ENCODE data around the gene ITGB7.
"Not testable (repeated sequence)": the region's sequence is repeated elsewhere in the genome, so short reads cannot be mapped to it uniquely, and the experiment has no call there.

ITGB7 gene

GRCh38 chr12:53205747-53206419 lies 1.2 kb downstream of the ITGB7 start:
- DNase-seq (ENCODE audit: low spot score): peak; percentile 83
- in situ Hi-C loops (cut with MboI; ENCODE audit: low sequenced_read_pairs, unreplicated experiment): no loop called here

GRCh38 chr12:53204351-53204750 lies 2.7 kb downstream of the ITGB7 start:
- no peak for DNase-seq (ENCODE audit: low spot score)
- TF ChIP-seq CTCF (IDR thresholded peaks at IDR 0.05; ENCODE audit: borderline replicate concordance, control extremely low read depth, extremely low read depth, insufficient read depth, missing control alignments): no peak
- in situ Hi-C loops (cut with MboI; ENCODE audit: low sequenced_read_pairs, unreplicated experiment): no loop called here

More at GRCh38 chr12:53205747-53206419, 1.2 kb downstream of the ITGB7 start:
- no peak for TF ChIP-seq CTCF (IDR thresholded peaks at IDR 0.05; ENCODE audit: borderline replicate concordance, control extremely low read depth, extremely low read depth, insufficient read depth, missing control alignments)

- DNase-seq (ENCODE audit: low spot score); in situ Hi-C loops (cut with MboI; ENCODE audit: low sequenced_read_pairs, unreplicated experiment): not testable (repeated sequence)
Observed at GRCh38 chr12:53202316-53202715, 4.7 kb downstream of the ITGB7 start.

- in situ Hi-C loops (cut with MboI; ENCODE audit: low sequenced_read_pairs, unreplicated experiment): no loop called here
- DNase-seq (ENCODE audit: low spot score): no peak
- TF ChIP-seq CTCF (IDR thresholded peaks at IDR 0.05; ENCODE audit: borderline replicate concordance, control extremely low read depth, extremely low read depth, insufficient read depth, missing control alignments): no peak
Observed at GRCh38 chr12:53201639-53202038, 5.4 kb downstream of the ITGB7 start.

GRCh38 chr12:53201177-53201541 lies 5.9 kb downstream of the ITGB7 start:
- in situ Hi-C loops (cut with MboI; ENCODE audit: low sequenced_read_pairs, unreplicated experiment): no loop called here
- TF ChIP-seq CTCF (IDR thresholded peaks at IDR 0.05; ENCODE audit: borderline replicate concordance, control extremely low read depth, extremely low read depth, insufficient read depth, missing control alignments): no peak
- no peak for DNase-seq (ENCODE audit: low spot score)

GRCh38 chr12:53200458-53201176 lies 6.4 kb downstream of the ITGB7 start:
- in situ Hi-C loops (cut with MboI; ENCODE audit: low sequenced_read_pairs, unreplicated experiment): no loop called here
- peak; percentile 60 for DNase-seq (ENCODE audit: low spot score)
- TF ChIP-seq CTCF (IDR thresholded peaks at IDR 0.05; ENCODE audit: borderline replicate concordance, control extremely low read depth, extremely low read depth, insufficient read depth, missing control alignments): no peak

GRCh38 chr12:53200107-53200457 lies 7.0 kb downstream of the ITGB7 start:
- in situ Hi-C loops (cut with MboI; ENCODE audit: low sequenced_read_pairs, unreplicated experiment): no loop called here
- TF ChIP-seq CTCF (IDR thresholded peaks at IDR 0.05; ENCODE audit: borderline replicate concordance, control extremely low read depth, extremely low read depth, insufficient read depth, missing control alignments): no peak
- DNase-seq (ENCODE audit: low spot score): no peak
